ENCODE measurements around the gene DNAJC30.
"Not testable (repeated sequence)": the region's sequence is repeated elsewhere in the genome, so short reads cannot be mapped to it uniquely, and the experiment has no call there.

Gene DNAJC30

GRCh38 chr7:73720443-73720842, 37.2 kb upstream of the DNAJC30 start:
- not testable (repeated sequence) for H3K27ac ChIP-seq (ENCODE audit: insufficient read depth, low read length, poor library complexity, severe bottlenecking); H3K36me3 ChIP-seq (ENCODE audit: control insufficient read depth, insufficient read depth, low read length); H3K27me3 ChIP-seq (replicated peaks; ENCODE audit: control insufficient read depth, insufficient read depth, low read length, poor library complexity, severe bottlenecking); H3K9me3 ChIP-seq (ENCODE audit: control insufficient read depth, low read length); DNase-seq; H3K4me3 ChIP-seq (ENCODE audit: insufficient read depth, low read depth, low read length, poor library complexity, severe bottlenecking)
- H3K4me1 ChIP-seq (ENCODE audit: control insufficient read depth, insufficient read depth, low read length, poor library complexity, severe bottlenecking) = peaks cover 32% of the 10 kb centered on the region

DNA sequence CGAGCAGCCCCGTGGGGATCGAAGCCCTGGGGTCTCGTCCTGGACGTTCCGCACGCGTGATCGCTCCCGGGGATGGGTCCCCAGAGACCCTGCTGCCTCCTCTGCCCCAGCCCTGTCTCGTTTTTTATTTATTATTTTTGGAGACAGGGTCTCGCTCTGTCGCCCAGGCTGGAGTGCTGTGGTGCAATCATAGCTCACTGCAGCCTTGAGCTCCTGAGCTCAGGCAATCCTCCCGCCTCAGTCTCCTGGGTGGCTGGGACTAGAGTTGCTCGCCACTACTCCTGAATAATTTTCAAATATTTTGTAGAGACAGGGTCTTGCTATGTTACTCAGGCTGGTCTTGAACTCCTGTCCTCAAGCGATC, 36.5 kb upstream of the DNAJC30 start:
- DNase-seq = no peak
- Histone ChIP-seq H3K36me3 (ENCODE audit: control insufficient read depth, insufficient read depth, low read length) (peaks cover 3% of the 10 kb centered on the region), H3K4me1 (ENCODE audit: control insufficient read depth, insufficient read depth, low read length, poor library complexity, severe bottlenecking) (peaks cover 32% of the 10 kb centered on the region), H3K27me3 (replicated peaks; ENCODE audit: control insufficient read depth, insufficient read depth, low read length, poor library complexity, severe bottlenecking) (no peaks in the 10 kb centered on the region), H3K4me3 (ENCODE audit: insufficient read depth, low read depth, low read length, poor library complexity, severe bottlenecking) (peak overlapping the region; percentile 42), H3K27ac (ENCODE audit: insufficient read depth, low read length, poor library complexity, severe bottlenecking) (no peak overlapping the region), H3K9me3 (ENCODE audit: control insufficient read depth, low read length) (no peaks in the 10 kb centered on the region)

DNA sequence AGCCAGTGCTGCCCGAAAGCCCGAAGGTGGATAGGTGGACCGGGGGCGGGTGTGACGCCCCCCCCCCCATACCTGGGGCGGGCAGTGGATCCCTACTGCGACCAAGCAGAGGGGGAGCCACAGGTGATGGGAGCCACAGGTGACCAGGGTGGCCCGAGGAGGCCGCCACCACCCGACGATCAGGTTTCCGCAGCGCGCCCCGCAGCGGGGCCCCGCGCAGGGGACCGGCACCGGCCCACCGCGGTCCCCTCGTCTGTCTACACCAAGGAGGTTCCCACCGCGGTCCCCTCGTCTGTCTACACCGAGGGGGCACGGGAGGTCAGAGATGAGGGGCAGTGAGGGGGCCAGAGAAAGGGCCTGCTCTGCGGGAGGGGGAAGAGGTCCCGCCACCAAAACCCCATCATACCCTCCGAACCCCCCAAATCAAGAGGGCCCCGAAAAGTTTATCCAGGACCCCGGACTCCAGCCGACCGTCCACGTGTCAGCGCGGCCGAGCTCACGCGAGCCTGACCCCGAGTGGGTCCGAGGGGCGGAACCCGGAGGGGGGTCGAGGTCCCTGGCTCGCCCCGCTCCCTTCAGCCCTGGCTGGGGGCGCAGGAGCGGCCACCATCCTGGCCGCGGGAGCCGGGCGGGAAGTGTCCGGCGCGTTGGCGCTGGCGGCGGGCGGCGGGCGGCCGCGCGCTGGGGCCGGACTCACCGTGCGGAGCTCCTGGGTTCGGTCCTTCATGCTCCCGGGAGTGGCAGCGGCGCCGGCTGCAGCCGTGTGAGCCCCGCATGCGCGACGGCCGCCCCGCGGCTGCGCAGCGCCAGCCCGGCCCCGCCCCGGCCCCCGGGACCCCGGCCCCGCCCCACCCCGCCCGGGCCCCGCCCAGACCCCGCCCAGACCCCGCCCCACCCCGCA, 35.9 kb upstream of the DNAJC30 start, which contains the start of gene STX1A:
Gene STX1A (minus strand): TSS at position 765 of the 901 bp plus-strand sequence. CDS start 38 bp downstream, at position 727.
- peaks cover 32% of the 10 kb centered on the region for H3K4me1 ChIP-seq (ENCODE audit: control insufficient read depth, insufficient read depth, low read length, poor library complexity, severe bottlenecking)
- peak within 1 kb of the TSS; percentile 86 for H3K4me3 ChIP-seq (ENCODE audit: insufficient read depth, low read depth, low read length, poor library complexity, severe bottlenecking)
- no peaks in the 10 kb centered on the region for H3K27me3 ChIP-seq (replicated peaks; ENCODE audit: control insufficient read depth, insufficient read depth, low read length, poor library complexity, severe bottlenecking)
- peak; percentile 52 to 59 (median 57) for DNase-seq
- H3K27ac ChIP-seq (ENCODE audit: insufficient read depth, low read length, poor library complexity, severe bottlenecking) = peak within 1 kb of the TSS; percentile 47
- no peaks in the 10 kb centered on the region for H3K9me3 ChIP-seq (ENCODE audit: control insufficient read depth, low read length)
- H3K36me3 ChIP-seq (ENCODE audit: control insufficient read depth, insufficient read depth, low read length) = peaks cover 3% of the 10 kb centered on the region

DNA sequence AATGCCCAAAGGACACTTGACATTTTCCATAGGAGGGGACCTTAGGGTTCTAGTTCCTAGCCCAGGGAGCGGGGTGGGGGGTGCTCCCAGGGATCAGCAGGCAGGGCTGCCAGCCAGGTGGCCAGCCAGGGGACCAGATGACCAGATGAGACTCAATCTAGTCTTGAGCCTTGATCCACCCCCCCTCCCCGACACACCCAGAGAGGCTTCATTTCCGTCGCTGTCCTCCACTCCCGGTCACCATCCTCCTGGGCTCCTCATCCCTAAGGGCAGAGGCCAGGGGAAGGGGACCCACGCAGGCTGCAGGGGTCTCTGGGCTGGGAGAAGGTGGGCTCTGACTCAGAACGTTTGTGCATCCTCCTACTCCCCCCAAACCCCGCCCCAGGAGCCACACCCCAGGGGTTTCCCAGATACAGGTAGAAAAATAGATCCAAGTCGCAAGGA, 35.2 kb upstream of the DNAJC30 start:
- Histone ChIP-seq H3K27ac (ENCODE audit: insufficient read depth, low read length, poor library complexity, severe bottlenecking) (peak overlapping the region; percentile 47), H3K4me1 (ENCODE audit: control insufficient read depth, insufficient read depth, low read length, poor library complexity, severe bottlenecking) (peaks cover 32% of the 10 kb centered on the region), H3K9me3 (ENCODE audit: control insufficient read depth, low read length) (no peaks in the 10 kb centered on the region), H3K4me3 (ENCODE audit: insufficient read depth, low read depth, low read length, poor library complexity, severe bottlenecking) (peak overlapping the region; percentile 86), H3K36me3 (ENCODE audit: control insufficient read depth, insufficient read depth, low read length) (peaks cover 3% of the 10 kb centered on the region), H3K27me3 (replicated peaks; ENCODE audit: control insufficient read depth, insufficient read depth, low read length, poor library complexity, severe bottlenecking) (no peaks in the 10 kb centered on the region)
- no peak for DNase-seq

GRCh38 chr7:73717991-73718405, 34.7 kb upstream of the DNAJC30 start:
- Histone ChIP-seq H3K4me3 (ENCODE audit: insufficient read depth, low read depth, low read length, poor library complexity, severe bottlenecking) (peak overlapping the region; percentile 86), H3K36me3 (ENCODE audit: control insufficient read depth, insufficient read depth, low read length) (peaks cover 3% of the 10 kb centered on the region), H3K27ac (ENCODE audit: insufficient read depth, low read length, poor library complexity, severe bottlenecking) (peak overlapping the region; percentile 51), H3K4me1 (ENCODE audit: control insufficient read depth, insufficient read depth, low read length, poor library complexity, severe bottlenecking) (peaks cover 32% of the 10 kb centered on the region), H3K27me3 (replicated peaks; ENCODE audit: control insufficient read depth, insufficient read depth, low read length, poor library complexity, severe bottlenecking) (no peaks in the 10 kb centered on the region), H3K9me3 (ENCODE audit: control insufficient read depth, low read length) (no peaks in the 10 kb centered on the region)
- peak; percentile 56 to 77 (median 74) for DNase-seq

- no peak for DNase-seq
These were observed 34.0 kb upstream of the DNAJC30 start for GRCh38 chr7:73717025-73717807.

DNA sequence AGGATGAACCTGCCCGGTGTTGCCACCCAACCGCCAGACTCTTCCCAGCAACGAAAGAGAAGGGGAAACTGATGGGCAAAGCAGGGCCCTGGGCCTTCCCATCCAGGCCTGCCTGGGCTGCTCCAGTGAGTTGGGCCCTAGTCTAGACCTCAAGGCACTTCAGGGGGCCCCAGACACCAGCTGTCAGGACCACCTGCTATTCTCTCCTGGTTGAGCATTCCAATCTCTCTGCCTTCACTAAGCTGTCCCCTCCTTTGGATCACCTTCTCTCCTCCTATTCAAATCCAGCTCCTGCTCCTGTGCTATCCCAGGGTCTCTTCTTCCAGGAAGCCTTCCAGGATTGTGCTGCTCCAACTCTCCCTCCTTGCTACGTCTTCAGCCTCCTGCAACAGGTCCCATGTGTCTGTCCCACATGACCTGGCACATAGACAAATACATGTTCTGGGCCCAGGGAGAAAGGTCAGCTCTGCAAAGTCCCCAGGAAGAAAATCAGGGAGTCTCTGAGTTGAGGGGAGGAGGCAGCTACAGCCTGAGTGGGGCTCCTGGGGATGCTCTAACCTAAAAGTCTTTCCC, 33.2 kb upstream of the DNAJC30 start:
- Histone ChIP-seq H3K4me1 (ENCODE audit: control insufficient read depth, insufficient read depth, low read length, poor library complexity, severe bottlenecking) (peaks cover 32% of the 10 kb centered on the region), H3K4me3 (ENCODE audit: insufficient read depth, low read depth, low read length, poor library complexity, severe bottlenecking) (no peak overlapping the region), H3K27ac (ENCODE audit: insufficient read depth, low read length, poor library complexity, severe bottlenecking) (no peak overlapping the region), H3K36me3 (ENCODE audit: control insufficient read depth, insufficient read depth, low read length) (peaks cover 3% of the 10 kb centered on the region), H3K27me3 (replicated peaks; ENCODE audit: control insufficient read depth, insufficient read depth, low read length, poor library complexity, severe bottlenecking) (no peaks in the 10 kb centered on the region), H3K9me3 (ENCODE audit: control insufficient read depth, low read length) (no peaks in the 10 kb centered on the region)
- DNase-seq = no peak

More at GRCh38 chr7:73717025-73717807, 34.0 kb upstream of the DNAJC30 start:
- Histone ChIP-seq H3K4me3 (ENCODE audit: insufficient read depth, low read depth, low read length, poor library complexity, severe bottlenecking) (peak overlapping the region; percentile 86), H3K9me3 (ENCODE audit: control insufficient read depth, low read length) (no peaks in the 10 kb centered on the region), H3K4me1 (ENCODE audit: control insufficient read depth, insufficient read depth, low read length, poor library complexity, severe bottlenecking) (peaks cover 32% of the 10 kb centered on the region), H3K36me3 (ENCODE audit: control insufficient read depth, insufficient read depth, low read length) (peaks cover 3% of the 10 kb centered on the region), H3K27ac (ENCODE audit: insufficient read depth, low read length, poor library complexity, severe bottlenecking) (peak overlapping the region; percentile 51), H3K27me3 (replicated peaks; ENCODE audit: control insufficient read depth, insufficient read depth, low read length, poor library complexity, severe bottlenecking) (no peaks in the 10 kb centered on the region)

- H3K27ac ChIP-seq (ENCODE audit: insufficient read depth, low read length, poor library complexity, severe bottlenecking) = no peak overlapping the region
- no peaks in the 10 kb centered on the region for H3K9me3 ChIP-seq (ENCODE audit: control insufficient read depth, low read length)
- H3K4me3 ChIP-seq (ENCODE audit: insufficient read depth, low read depth, low read length, poor library complexity, severe bottlenecking) = no peak overlapping the region
- no peaks in the 10 kb centered on the region for H3K27me3 ChIP-seq (replicated peaks; ENCODE audit: control insufficient read depth, insufficient read depth, low read length, poor library complexity, severe bottlenecking)
- H3K4me1 ChIP-seq (ENCODE audit: control insufficient read depth, insufficient read depth, low read length, poor library complexity, severe bottlenecking) = peaks cover 32% of the 10 kb centered on the region
- no peak for DNase-seq
- H3K36me3 ChIP-seq (ENCODE audit: control insufficient read depth, insufficient read depth, low read length) = peaks cover 3% of the 10 kb centered on the region
These were observed 32.5 kb upstream of the DNAJC30 start for GRCh38 chr7:73715648-73716317.

GRCh38 chr7:73713319-73713718, 30.1 kb upstream of the DNAJC30 start:
- H3K36me3 ChIP-seq (ENCODE audit: control insufficient read depth, insufficient read depth, low read length); H3K4me3 ChIP-seq (ENCODE audit: insufficient read depth, low read depth, low read length, poor library complexity, severe bottlenecking); H3K9me3 ChIP-seq (ENCODE audit: control insufficient read depth, low read length); H3K27me3 ChIP-seq (replicated peaks; ENCODE audit: control insufficient read depth, insufficient read depth, low read length, poor library complexity, severe bottlenecking); DNase-seq; H3K27ac ChIP-seq (ENCODE audit: insufficient read depth, low read length, poor library complexity, severe bottlenecking): not testable (repeated sequence)
- H3K4me1 ChIP-seq (ENCODE audit: control insufficient read depth, insufficient read depth, low read length, poor library complexity, severe bottlenecking) = peaks cover 20% of the 10 kb centered on the region

Data from effector memory CD4-positive, alpha-beta T cell (primary cell).